ENCODE results near the gene IL12RB2. TPM values are rescaled to one million over a fixed set of nuclear protein-coding genes. Genes with fewer than 3 reads are reported as not detected.

Gene IL12RB2
- total and polyA plus RNA-seq, 2 of the 13 experiments (the other 11 are each of a cell fraction or from before 2014, with no cell fraction given), result not detected

DNA sequence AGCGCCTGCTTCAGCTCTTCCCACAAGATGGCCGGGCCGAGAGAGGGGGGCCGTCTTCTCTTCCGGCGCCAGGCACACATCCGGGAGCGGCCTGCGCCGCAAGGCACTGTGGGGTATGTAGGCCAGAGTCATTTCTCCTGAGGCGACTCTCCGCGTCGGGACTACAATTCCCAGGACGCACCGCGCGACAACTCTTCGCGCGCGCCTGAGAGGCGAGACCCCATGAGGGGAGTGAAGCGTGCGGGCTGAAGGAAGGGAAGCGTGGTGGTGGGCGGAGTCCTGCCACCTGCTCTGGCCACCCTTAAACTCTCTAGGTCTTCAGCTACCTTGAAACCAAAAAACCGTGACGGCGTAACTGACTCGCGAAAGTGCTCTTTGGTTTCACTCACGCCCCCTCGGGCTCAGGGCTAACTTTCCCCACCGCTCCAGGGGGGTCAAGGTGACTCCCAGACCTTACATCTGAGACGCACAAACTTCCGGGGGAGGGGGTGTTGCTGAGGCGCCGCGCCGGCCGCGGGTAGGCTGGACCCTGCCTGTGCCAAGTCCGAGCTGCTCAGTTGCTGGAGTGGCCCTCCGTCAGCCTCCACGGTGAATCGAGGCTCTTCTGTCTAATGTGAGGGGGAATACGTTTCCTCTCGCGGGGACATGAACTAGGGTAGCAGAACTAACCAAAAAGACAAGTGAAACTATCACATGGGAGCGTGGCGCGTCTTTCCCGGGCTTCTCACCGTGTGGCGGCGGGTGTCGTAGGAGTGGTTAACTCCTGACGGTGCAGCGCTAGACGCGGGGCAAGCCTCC is 122.9 kb downstream of the IL12RB2 start, which contains the start of gene SERBP1 (continued):
- TF ChIP-seq, protein P1, sequence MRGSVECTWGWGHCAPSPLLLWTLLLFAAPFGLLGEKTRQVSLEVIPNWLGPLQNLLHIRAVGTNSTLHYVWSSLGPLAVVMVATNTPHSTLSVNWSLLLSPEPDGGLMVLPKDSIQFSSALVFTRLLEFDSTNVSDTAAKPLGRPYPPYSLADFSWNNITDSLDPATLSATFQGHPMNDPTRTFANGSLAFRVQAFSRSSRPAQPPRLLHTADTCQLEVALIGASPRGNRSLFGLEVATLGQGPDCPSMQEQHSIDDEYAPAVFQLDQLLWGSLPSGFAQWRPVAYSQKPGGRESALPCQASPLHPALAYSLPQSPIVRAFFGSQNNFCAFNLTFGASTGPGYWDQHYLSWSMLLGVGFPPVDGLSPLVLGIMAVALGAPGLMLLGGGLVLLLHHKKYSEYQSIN (CRISPR knock-in tag; IDR thresholded peaks at IDR 0.05; ENCODE audit: borderline replicate concordance), result no peak
- TF ChIP-seq ZSCAN30 (CRISPR knock-in tag; IDR thresholded peaks at IDR 0.05) (0 out of 2 replicates have a peak, but pooled peaks have one; percentile 82), FOXP1 (IDR thresholded peaks at IDR 0.05) (no peak), FOXP1 (CRISPR knock-in tag; IDR thresholded peaks at IDR 0.05) (peak; percentile 31), ZNF274 (CRISPR knock-in tag; IDR thresholded peaks at IDR 0.05) (peak; percentile 79), ZNF605 (CRISPR knock-in tag; IDR thresholded peaks at IDR 0.05) (peak; percentile 74; the same call in 1 of the 2 replicates), TAF1 (CRISPR knock-in tag; IDR thresholded peaks at IDR 0.05) (peak; percentile 55), RORA (CRISPR knock-in tag; IDR thresholded peaks at IDR 0.05) (no peak), MIXL1 (CRISPR knock-in tag; IDR thresholded peaks at IDR 0.05) (no peak; the same call in 1 of the 2 replicates), NFIC (IDR thresholded peaks at IDR 0.05; ENCODE audit: low read length) (no peak), ZSCAN31 (CRISPR knock-in tag; IDR thresholded peaks at IDR 0.05; ENCODE audit: low read depth) (no peak; the same call in 1 of the 2 replicates), ZSCAN25 (CRISPR knock-in tag; IDR thresholded peaks at IDR 0.05) (peak; percentile 84), KAT2B (IDR thresholded peaks at IDR 0.05; ENCODE audit: borderline replicate concordance, low read depth, low read length) (no peak)
- TF ChIP-seq, protein P2, sequence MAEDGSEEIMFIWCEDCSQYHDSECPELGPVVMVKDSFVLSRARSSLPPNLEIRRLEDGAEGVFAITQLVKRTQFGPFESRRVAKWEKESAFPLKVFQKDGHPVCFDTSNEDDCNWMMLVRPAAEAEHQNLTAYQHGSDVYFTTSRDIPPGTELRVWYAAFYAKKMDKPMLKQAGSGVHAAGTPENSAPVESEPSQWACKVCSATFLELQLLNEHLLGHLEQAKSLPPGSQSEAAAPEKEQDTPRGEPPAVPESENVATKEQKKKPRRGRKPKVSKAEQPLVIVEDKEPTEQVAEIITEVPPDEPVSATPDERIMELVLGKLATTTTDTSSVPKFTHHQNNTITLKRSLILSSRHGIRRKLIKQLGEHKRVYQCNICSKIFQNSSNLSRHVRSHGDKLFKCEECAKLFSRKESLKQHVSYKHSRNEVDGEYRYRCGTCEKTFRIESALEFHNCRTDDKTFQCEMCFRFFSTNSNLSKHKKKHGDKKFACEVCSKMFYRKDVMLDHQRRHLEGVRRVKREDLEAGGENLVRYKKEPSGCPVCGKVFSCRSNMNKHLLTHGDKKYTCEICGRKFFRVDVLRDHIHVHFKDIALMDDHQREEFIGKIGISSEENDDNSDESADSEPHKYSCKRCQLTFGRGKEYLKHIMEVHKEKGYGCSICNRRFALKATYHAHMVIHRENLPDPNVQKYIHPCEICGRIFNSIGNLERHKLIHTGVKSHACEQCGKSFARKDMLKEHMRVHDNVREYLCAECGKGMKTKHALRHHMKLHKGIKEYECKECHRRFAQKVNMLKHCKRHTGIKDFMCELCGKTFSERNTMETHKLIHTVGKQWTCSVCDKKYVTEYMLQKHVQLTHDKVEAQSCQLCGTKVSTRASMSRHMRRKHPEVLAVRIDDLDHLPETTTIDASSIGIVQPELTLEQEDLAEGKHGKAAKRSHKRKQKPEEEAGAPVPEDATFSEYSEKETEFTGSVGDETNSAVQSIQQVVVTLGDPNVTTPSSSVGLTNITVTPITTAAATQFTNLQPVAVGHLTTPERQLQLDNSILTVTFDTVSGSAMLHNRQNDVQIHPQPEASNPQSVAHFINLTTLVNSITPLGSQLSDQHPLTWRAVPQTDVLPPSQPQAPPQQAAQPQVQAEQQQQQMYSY (CRISPR knock-in tag; IDR thresholded peaks at IDR 0.05), result no peak; the same call in 1 of the 2 replicates
- TF ChIP-seq, protein P3, sequence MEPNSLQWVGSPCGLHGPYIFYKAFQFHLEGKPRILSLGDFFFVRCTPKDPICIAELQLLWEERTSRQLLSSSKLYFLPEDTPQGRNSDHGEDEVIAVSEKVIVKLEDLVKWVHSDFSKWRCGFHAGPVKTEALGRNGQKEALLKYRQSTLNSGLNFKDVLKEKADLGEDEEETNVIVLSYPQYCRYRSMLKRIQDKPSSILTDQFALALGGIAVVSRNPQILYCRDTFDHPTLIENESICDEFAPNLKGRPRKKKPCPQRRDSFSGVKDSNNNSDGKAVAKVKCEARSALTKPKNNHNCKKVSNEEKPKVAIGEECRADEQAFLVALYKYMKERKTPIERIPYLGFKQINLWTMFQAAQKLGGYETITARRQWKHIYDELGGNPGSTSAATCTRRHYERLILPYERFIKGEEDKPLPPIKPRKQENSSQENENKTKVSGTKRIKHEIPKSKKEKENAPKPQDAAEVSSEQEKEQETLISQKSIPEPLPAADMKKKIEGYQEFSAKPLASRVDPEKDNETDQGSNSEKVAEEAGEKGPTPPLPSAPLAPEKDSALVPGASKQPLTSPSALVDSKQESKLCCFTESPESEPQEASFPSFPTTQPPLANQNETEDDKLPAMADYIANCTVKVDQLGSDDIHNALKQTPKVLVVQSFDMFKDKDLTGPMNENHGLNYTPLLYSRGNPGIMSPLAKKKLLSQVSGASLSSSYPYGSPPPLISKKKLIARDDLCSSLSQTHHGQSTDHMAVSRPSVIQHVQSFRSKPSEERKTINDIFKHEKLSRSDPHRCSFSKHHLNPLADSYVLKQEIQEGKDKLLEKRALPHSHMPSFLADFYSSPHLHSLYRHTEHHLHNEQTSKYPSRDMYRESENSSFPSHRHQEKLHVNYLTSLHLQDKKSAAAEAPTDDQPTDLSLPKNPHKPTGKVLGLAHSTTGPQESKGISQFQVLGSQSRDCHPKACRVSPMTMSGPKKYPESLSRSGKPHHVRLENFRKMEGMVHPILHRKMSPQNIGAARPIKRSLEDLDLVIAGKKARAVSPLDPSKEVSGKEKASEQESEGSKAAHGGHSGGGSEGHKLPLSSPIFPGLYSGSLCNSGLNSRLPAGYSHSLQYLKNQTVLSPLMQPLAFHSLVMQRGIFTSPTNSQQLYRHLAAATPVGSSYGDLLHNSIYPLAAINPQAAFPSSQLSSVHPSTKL (CRISPR knock-in tag; IDR thresholded peaks at IDR 0.05), result peak; percentile 46
- TF ChIP-seq, protein P4, sequence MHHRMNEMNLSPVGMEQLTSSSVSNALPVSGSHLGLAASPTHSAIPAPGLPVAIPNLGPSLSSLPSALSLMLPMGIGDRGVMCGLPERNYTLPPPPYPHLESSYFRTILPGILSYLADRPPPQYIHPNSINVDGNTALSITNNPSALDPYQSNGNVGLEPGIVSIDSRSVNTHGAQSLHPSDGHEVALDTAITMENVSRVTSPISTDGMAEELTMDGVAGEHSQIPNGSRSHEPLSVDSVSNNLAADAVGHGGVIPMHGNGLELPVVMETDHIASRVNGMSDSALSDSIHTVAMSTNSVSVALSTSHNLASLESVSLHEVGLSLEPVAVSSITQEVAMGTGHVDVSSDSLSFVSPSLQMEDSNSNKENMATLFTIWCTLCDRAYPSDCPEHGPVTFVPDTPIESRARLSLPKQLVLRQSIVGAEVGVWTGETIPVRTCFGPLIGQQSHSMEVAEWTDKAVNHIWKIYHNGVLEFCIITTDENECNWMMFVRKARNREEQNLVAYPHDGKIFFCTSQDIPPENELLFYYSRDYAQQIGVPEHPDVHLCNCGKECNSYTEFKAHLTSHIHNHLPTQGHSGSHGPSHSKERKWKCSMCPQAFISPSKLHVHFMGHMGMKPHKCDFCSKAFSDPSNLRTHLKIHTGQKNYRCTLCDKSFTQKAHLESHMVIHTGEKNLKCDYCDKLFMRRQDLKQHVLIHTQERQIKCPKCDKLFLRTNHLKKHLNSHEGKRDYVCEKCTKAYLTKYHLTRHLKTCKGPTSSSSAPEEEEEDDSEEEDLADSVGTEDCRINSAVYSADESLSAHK (CRISPR knock-in tag; IDR thresholded peaks at IDR 0.05; ENCODE audit: borderline replicate concordance), result no peak
- TF ChIP-seq, protein P5, sequence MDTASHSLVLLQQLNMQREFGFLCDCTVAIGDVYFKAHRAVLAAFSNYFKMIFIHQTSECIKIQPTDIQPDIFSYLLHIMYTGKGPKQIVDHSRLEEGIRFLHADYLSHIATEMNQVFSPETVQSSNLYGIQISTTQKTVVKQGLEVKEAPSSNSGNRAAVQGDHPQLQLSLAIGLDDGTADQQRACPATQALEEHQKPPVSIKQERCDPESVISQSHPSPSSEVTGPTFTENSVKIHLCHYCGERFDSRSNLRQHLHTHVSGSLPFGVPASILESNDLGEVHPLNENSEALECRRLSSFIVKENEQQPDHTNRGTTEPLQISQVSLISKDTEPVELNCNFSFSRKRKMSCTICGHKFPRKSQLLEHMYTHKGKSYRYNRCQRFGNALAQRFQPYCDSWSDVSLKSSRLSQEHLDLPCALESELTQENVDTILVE (CRISPR knock-in tag; IDR thresholded peaks at IDR 0.05), result no peak
